Choroid plexus epithelial cell (primary cell): ENCODE results near the gene RSU1.

Source experiments
- DNase-seq: peaks from one replicate; pipeline ENCODE4 v3.0.0-alpha.2; 2010; ENCODE audit warnings: low read depth
- H3K4me3 ChIP-seq: 2 replicates; pipeline ENCODE4 v1.5.1; 2011; ENCODE audit warnings: low read depth, mild to moderate bottlenecking, control low read depth, low read length, moderate library complexity
- CTCF ChIP-seq: conservative IDR thresholded peaks from 2 replicates; pipeline ENCODE4 v1.5.1; 2011; ENCODE audit warnings: low read depth, mild to moderate bottlenecking, control low read depth, inconsistent platforms, low read length, moderate library complexity

The RSU1 gene

GRCh38 chr10:16606923-16607322 is 210.3 kb downstream of the RSU1 start:
- DNase-seq, result no peak
- TF ChIP-seq CTCF, result no peak
- H3K4me3 ChIP-seq, result no peak overlapping the region

GRCh38 chr10:16606421-16606820 is 210.8 kb downstream of the RSU1 start:
- TF ChIP-seq CTCF, result no peak
- peak; percentile 51 for DNase-seq

GRCh38 chr10:16603308-16603707 is 213.9 kb downstream of the RSU1 start:
- no peak for TF ChIP-seq CTCF
- DNase-seq, result no peak
- H3K4me3 ChIP-seq, result no peak overlapping the region

More at GRCh38 chr10:16606421-16606820, 210.8 kb downstream of the RSU1 start:
- H3K4me3 ChIP-seq, result no peak overlapping the region

- no peak for DNase-seq
- no peak for TF ChIP-seq CTCF
- no peak overlapping the region for H3K4me3 ChIP-seq
Measured at GRCh38 chr10:16602104-16602775, 215.0 kb downstream of the RSU1 start.

DNA sequence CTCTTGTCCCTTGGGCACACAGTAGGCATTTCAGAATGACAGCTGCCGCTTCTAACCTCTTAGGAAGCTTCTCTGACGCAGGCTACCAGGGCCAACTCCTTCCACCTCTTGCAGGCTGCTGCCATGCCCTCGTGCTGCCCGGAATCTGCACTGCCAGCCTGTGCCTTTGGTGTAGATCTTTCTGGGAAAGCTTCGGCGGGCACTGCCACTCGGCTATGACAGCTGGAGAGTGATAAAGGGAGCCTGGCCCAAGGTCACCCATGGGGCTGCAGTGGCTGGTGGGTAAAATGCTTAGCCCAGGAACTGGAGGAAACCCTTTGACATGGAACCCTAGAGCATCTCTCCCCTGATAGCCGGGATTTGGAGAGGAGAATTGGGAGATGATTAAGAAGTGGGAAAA is 217.6 kb downstream of the RSU1 start:
- no peak overlapping the region for H3K4me3 ChIP-seq
- no peak for TF ChIP-seq CTCF
- DNase-seq, result no peak

- no peak for TF ChIP-seq CTCF
- peak; percentile 47 for DNase-seq
- no peak overlapping the region for H3K4me3 ChIP-seq
Measured at GRCh38 chr10:16597656-16598055, 219.6 kb downstream of the RSU1 start.

DNA sequence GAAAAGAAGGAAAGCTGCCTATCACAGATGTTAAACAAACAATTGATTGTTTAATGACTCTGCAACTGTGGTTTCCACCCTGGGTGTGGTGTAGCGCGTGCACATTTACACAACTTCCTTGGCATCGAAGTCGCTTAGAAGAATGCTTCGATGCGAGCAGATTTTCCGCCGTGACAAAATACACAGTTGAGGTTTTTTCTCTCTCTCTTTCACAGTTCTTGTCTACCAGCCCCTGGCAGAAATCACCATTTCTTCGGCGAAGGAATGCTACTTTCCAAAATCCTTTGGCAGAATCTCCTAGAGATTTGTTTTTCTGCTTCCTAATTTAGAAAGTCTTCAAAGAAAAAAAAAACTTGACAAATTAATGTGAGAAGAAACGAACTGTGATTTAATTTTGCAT is 224.8 kb downstream of the RSU1 start:
- no peak overlapping the region for H3K4me3 ChIP-seq
- TF ChIP-seq CTCF, result no peak
- DNase-seq, result no peak
